Iris pigment epithelial cell (primary cell): Measurements from ENCODE around the gene MNS1.
"Not testable (repeated sequence)": the region's sequence is repeated elsewhere in the genome, so short reads cannot be mapped to it uniquely, and the experiment has no call there.

Source experiments
- DNase-seq: peaks from one replicate; pipeline ENCODE4 v3.0.0-alpha.2; 2011; ENCODE audit warnings: low read depth

Gene MNS1

DNA sequence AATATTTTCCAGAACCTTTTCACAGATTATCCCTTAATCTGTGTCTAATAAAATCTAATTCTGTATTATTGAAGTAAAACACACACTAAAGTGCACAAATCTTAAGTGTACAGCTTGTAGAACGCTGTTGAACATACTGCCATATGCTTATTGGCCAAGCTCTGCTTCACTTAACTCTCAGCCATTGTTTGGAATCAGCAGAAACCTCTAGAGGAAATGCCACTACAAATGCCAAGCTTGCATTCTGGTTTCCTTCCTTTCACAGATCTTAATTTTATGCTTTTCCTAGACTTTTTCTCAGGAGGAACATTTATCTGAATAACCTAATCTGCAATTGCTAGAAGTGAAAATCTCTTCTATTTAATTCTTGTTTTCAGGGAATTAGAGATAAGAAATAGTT lies 10.1 kb downstream of the MNS1 start:
- DNase-seq, result peak; percentile 4

DNA sequence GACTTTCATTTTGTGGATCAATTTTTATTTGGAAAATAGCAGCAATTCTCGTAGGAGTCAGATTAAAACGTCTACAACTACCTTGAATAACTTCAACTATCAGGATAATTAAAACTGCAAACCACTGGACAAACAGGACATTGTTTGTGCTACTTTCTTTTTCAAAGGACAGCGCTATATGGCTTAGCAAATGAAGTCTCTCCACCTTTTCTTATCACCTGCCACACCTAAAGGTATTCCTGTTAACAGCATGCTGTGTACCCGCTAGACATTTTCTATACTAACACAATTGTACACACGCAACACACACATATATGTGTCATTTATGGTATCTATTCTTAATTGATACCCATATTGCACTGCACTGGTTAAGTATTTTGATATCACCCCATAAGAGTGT lies 19.2 kb downstream of the MNS1 start:
- DNase-seq, result no peak

DNA sequence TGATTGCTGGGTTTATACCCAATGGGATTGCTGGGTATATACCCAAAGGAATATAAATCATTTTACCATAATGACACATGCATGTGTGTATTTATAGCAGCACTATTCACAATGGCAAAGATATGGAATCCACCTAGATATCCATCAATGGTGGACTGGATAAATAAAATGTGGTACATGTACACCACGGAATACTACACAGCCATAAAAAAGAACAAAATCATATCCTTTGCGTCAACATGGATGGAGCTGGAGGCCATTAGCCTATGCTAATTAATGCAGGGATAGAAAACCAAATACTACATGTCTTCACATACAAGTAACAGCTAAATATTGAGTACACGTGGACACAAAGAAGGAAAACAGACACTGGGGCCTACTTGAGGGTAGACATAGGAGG lies 22.6 kb downstream of the MNS1 start:
- DNase-seq, result no peak

DNA sequence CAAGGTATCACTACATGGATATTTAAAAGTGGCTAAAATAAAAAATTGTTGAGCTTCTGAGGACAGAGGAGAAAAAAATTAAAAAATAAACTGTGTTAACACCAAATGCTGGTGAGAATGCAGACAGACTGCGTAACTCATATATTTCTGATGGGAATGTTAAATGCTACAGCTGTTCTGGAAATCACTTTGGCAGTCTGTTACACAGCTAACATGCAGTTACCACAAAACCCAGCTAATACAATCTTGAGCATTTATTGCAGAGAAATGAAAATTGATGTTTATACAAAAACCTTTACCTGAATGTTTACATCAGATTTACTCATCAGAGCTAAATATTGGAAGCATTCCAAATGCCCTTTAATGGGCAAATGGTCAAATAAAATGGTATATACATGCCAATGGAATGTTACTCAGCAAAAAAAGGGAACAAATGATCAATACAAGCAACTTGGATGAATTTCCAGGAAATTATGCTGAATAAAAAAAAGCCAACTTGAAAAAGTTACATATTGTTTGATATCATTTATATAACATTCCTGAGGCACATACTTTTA lies 24.6 kb downstream of the MNS1 start:
- DNase-seq, result no peak

DNA sequence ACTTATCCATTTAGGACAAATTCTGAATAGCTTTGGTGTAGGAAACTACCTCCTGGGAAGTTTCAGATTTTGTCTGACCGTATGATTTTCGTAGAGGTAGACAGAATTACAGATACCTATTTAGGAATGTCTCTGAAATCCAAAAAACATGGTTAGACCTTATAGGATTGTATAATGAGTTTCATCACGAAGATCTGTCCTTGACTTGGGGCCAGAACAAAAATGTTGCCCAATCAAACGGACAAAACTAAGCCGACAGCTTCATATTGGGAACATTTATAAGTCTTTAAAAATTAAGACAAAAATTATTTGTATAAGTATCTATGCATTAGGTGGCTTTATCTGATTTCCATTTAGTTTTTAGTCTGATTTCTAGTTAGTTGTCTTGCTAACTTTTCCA lies 32.6 kb downstream of the MNS1 start:
- DNase-seq, result no peak

DNA sequence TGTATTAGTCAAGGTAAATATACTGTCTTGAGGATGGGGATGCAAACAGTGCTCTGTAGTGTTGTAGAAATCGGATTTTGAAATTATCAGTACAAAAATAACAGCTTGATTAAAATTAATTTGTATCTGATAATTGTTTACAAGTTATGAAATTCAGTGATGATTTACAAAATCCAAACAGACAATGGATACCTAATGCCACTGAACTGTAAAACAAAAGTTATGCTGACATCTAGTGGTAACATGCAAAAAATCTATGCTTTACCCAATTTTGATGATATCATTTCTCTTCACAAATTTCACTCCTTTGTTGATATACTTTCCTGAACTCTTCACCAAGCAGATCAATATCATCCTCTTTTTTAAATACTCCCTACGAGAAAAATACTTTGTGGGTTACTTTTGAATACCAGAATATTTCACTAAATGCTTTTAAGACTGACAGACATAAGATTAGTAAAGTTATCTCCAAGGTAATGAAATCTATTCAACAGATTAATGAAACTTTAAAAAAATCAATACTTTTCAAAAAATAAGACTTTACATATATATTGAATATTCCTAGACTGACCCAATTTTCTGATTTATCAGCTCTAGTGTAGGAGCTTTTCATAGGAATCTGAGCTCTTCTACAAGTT lies 36.0 kb downstream of the MNS1 start:
- DNase-seq, result peak; percentile 39

DNA sequence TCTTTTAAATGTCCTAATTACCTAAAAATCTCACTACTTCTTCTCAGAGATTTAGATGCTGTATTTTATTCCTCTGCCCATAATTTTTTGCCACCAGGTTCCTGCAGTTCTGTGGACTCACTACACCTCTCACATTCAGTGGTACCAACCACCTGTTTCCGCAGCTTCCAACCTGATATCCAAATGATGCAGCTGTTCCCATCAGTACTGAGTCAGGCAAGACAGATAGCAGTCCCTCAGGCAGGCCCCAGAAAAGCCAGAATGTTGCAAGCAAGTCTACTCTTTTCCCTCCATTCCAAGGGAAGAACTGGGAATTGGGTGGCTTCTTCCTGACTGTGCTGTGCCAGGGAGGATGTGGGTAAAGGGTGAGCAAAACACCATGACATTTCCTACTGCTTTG lies 39.0 kb downstream of the MNS1 start:
- no peak for DNase-seq

DNA sequence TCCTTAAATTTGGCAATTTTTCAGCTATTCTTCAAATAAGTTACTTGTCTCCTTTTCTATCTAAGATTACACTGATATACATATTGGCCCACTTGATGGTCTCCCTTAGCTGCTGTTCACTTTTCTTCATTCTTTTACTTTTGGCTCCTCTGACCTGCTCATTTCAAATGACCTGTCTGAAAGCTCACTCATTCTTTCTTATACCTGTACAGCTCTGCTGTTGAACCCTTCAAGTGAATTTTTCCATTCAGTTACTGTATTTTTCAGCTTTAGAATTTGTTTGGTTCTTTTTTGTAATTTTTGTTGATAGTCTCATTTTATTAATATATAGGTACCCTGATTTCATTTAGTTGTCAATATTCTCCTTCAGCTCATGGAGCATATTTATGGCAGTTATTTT lies 39.7 kb downstream of the MNS1 start:
- DNase-seq, result no peak

DNA sequence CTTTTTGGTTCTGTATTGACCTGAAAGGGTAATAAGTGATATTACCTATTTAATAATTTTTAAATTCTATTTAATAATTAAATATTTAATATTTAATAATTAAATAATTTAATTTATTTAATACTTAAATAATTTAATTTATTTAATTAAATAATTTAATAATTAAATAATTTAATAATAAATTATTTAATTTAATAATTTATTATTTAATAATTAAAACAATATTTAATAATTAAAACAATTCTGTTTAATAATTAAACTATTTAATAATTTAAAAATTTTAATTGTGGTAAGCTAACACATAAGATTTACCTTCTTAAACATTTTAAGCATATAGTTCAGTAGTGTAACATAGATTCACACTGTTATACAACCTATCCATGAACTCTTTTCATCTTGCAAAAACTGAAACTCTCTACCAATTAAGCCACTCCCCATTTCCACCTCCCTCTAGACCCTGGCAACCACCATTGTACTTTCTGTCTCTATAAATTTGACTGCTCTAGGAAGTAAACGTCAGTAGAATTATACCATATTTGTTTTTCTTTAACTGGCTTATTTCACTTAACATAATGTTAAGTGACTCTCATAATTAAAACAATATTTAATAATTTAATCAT lies 51.7 kb downstream of the MNS1 start:
- not testable (repeated sequence) for DNase-seq

DNA sequence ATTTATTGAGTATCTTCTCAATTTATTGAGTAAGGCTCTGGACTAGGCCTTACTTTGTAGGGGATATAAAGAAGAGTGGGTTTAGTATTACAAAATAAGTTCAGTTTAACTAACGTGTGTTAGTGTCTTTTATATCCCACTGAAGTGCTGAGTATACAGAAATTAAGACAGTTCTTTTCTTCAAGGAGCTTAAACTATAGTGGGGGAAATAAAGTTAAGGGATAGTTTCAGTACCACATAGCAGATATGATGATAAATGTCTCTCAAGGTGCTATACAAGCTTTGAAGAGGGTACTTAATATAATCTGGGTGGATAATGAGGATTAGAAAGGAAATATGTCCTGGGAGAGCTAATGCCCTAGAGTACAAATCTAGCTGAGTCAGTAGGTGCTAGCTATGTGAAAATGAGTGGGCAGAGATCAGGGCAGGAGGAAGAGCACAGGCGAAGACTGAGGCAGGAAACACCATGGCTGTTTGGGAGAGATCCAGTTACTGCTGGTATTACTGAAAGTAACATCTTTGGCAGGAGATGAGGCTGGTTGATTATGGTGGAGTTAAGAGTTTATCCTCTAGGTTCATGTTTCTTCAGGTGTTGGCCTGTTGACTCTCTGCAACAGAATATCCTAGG lies 53.7 kb downstream of the MNS1 start:
- peak; percentile 34 for DNase-seq

DNA sequence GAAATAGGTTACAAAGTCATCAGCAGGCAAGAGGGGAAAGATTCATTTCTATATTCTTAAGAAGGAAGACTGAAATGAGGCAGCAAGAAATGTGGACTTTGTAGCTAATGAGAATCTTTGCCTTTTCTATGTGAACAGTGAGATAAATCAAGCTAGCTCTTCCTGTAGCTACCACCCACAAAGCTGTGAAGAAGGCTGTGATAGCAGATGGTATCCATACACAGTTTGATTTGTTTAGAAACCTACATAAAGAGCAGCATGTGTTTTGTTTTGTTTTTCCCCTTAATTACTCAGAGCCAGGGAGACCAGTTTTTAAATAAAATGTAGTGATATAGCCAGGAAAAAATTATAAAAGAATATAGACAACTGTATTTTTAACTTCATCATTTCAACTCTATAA lies 54.2 kb downstream of the MNS1 start:
- DNase-seq, result no peak

DNA sequence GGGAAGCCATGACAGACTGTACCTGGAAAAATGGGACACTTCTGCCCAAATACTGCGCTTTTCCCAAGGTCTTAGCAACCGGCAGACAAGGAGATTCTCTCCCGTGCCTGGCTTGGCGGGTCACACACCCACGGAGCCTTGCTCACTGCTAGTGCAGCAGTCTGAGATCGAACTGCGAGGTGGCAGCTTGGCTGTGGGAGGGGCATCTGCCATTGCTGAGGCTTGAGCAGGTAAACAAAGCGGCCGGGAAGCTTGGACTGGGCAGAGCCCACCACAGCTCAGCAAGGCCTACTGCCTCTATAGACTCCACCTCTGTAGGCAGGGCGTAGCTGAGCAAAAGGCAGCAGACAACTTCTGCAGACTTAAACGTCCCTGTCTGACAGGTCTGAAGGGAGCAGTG lies 65.7 kb downstream of the MNS1 start:
- not testable (repeated sequence) for DNase-seq

DNA sequence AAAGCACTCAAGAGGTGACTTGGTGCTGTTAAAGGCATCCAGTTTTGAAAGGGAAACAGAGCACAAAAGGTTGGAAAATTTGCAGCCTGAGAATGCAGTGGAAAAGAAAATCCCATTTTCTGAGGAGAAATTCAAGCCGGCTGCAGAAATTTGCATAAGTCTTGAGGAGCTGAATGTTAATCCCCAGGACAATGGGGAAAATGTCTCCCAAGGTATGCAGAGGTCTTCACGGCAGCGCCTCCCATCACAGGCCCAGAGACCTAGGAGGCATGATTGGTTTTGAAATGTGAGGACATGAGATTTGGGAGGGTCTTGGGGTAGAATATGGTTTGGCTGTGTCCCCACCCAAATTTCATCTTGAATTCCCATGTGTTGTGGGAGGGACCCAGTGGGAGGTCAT lies 67.6 kb downstream of the MNS1 start:
- not testable (repeated sequence) for DNase-seq

DNA sequence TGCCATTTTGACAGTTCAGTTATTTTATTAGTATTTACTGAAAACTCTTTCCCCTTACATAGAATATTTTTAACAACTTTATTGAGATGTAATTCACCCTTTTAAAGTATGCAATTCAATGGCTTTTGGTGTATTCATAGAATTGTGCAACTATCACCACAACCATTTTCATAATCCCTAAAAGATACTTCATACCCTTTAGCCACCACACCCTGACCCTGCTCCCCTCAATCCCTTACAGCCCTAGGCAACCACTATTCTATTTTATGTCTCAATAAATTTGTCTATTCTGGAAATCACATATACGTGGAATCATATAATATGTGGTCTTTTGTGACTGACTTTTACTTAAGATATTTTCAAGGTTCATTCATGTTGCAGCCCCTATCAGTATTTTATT lies 70.0 kb downstream of the MNS1 start:
- no peak for DNase-seq

DNA sequence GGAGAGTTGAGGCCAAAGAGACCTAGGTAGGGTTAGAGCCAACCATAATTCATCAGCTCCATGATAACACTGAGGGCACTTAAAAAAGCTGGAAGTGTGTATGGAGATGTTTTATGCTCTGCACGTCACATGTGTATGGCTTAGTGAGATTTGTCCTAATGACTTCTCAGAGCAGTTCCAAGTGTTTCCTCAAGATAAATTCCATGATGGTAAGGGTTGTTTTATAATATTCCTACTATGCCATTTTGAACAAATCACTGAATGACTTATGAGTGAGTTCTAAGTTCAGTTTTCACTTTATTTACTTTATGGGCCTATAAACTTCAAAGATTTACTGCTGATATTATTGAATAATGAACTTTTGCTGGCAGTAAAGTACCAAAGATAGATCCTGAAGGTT lies 71.7 kb downstream of the MNS1 start:
- DNase-seq, result no peak

DNA sequence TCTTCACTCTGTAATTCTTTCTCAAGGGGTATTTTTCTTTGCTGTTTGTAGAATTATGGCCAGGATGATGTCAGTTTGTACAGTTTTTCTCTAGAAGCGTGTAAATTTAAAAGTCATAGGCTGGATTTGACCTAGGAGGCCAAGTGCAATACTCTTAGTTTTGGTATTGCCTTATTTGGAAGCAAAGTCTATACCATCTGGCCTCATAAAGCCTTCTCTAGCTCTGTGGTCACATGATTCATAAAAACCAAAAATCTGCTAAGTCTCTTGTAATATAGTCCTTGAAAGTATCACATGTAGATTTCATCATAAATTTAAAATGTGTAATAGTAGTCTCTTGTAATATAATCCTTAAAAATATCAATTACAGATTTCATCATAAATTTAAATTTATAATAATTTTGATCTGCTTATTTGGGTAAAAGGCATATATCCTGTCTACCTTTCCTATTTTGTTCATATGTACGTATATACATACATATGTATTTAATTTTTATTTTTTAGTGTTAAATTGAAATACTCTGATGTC lies 74.1 kb downstream of the MNS1 start:
- peak; percentile 5 for DNase-seq

DNA sequence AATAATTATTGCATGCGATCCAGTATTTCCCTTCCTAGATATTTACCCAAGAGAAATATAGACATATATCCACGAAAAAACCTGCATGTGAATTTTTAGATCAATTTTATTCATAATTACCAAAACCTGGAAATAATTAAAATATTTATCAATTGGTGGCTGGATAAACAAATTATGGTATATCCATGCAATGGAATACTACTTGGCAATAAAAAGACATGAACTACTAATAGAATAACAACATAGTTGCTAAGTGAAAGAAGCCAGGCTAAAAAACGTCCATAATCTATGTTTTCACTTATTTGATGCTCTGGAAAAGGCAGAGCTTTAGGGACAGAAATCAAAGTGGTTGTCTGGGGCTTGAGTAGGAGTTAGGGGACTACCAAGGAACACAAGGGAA lies 79.0 kb downstream of the MNS1 start:
- no peak for DNase-seq

DNA sequence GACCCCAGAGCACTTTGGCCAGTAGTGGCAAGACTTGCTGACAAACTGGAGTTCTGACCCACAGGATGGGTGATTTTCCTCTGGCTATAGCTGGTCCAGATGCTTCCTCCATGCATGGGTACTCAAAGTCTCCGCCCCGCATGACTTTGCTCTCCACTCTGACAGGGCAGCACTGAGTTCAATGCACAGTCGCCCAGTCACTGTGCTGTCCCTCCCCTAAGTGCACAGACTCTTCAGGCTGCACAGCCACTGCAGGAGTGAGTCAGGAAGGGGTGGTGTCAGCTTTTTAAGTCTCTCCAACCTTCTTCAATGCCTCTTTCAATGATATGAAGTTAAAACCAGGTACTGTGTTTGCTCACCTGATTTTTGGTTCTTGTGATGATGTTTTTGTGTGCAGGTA lies 81.9 kb downstream of the MNS1 start:
- no peak for DNase-seq
